Tibial nerve (tissue), 3 donors: ENCODE measurements around the gene RERGL.

Experiments
- CTCF ChIP-seq, 5 experiments: fragments of 200-600 bp in 3 of 5; fragments of 450-650 bp in 2 of 5; sonication (generic) in 3 of 5; IDR thresholded peaks; one replicate each; pipeline ENCODE4 v1.5.1; 2016 to 2019; ENCODE audit warnings: antibody characterized with exemption in 5 of 5, mild to moderate bottlenecking in 3 of 5, moderate library complexity in 2 of 5
- POLR2A ChIP-seq, 2 donors: fragments of 450-650 bp; IDR thresholded peaks; one replicate each; pipeline ENCODE4 v1.6.1; 2017; ENCODE audit warnings: antibody characterized with exemption in 2 of 2, mild to moderate bottlenecking in 2 of 2, moderate library complexity in 2 of 2

- TF ChIP-seq CTCF (IDR thresholded peaks at IDR 0.05) (no peak), POLR2A (IDR thresholded peaks at IDR 0.05) (no peak)
Observed at GRCh38 chr12:18066666-18067065, 23.3 kb downstream of the RERGL start.
